Cardiac septum (tissue), 1 donor: Measurements from ENCODE around the gene RUNX1. TPM values are rescaled to one million over a fixed set of nuclear protein-coding genes. Genes with fewer than 3 reads are reported as not detected.

Experiments
- DNase-seq: peaks from one replicate; pipeline ENCODE4 v3.0.0-alpha.2; 2020; ENCODE audit warnings: low spot score
- intact Hi-C: fragments of 100-400 bp; cut with DNase I; formaldehyde crosslinking; loops from one replicate; pipeline ENCODE4 v1.14.0; 2022
- total RNA-seq: library from RNA; stranded (reverse); fragmentation: NEBNext Ultra II Directional; extraction: Animal tissue kit (Norgen Biotek cat#: 25700); gene quantifications from one replicate; pipeline ENCODE4 v1.2.1, GENCODE V29; 2021
- donor health status: DM: no; HTN: no; CAD: no.

The RUNX1 gene
- total RNA-seq, 1 donor from 2014 or later, result 21.6 TPM

DNA sequence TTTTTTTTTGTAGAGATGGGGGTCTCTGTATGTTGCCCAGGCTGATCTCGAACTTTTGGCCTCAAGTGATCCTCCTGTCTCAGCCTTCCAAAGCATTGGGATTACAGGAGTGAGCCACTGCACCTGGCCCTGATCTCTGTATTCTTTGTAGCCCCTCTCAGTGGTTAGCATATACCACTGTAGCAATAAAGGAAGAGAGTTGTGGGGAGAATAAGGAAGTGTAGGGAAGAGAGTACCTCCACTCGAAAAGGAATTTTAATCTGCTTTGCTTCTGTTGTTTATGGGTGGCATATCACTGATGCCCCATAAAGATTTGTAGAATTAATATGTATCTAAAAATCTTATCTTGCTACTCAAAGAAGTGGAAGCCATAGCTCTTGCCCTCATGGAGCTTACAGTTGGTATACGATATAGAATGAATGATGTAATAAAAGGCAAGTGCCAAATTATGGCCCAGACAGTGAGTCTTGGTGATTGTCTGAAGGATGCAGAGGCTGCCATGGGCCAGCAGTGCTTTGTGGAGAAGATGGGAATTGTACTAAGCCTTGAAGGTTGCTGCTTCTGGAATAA lies 284.3 kb downstream of the RUNX1 start:
- intact Hi-C loops, result no loop called here
- DNase-seq, result no peak

GRCh38 chr21:34762786-34763185 lies 286.3 kb downstream of the RUNX1 start:
- DNase-seq, result no peak
- intact Hi-C loops, result no loop called here

- intact Hi-C loops, result no loop called here
- no peak for DNase-seq
Measured at GRCh38 chr21:34761758-34762330, 287.3 kb downstream of the RUNX1 start.

- intact Hi-C loops, result no loop called here
- DNase-seq, result no peak
Measured at GRCh38 chr21:34754690-34755647, 294.1 kb downstream of the RUNX1 start.

DNA sequence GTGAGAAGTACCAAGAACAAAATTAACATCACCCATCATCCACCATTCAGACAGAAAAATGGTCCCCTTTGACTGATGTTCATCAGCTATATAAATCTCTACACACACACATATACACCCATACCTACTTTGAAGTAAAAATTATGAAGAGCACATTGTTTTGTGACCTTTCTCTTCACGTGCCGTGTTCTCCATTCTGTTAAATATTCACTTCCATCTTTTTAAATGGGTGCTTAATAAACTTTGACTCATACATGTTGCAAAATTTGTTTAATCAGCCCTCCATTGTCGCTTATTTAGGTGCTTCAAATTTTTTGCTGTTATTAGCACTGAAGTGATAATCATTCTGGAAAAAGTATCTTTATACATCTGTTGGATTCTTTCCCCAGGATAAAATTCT lies 300.2 kb downstream of the RUNX1 start:
- intact Hi-C loops, result loop anchor here (5.0 to 10.0 kb wide), 4 partner anchors 138 to 1188 kb away; no protein-coding TSS in a partner anchor
- no peak for DNase-seq

DNA sequence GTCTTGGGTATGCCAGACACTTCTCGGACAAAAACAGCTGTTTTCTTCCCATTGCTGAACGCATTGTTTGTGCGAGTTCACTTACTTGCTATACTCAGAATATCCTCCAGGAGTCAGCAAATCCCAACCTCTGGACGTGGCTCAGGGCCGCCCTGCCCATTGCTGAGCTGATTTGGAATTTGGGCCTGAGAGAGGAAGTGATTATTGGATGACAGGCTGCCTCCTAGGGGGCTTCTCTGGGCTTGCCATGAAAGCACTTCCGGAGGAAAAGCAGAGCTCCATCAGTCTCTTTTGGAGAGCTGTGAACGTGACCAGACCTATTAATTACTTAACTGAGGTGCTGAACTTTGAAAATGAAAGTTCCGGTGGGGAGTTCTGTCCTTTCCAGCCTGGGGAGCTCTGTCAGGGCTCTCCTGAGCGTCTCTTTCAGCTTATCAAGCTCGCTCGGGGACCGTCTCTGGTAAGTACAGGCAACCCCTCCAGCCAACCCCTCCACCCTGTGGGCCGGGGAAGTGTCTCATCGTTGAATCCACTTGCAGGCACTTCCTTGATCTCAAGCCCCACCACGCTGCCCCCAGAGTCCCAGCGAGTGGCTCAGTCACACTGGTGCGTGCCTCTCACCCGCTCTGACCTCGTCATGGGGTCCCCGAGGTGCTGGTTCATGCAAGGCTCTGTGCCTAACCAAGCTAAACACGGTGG lies 303.4 kb downstream of the RUNX1 start:
- intact Hi-C loops, result loop anchor here (5.0 to 10.0 kb wide), 4 partner anchors 142 to 1192 kb away; no protein-coding TSS in a partner anchor

DNA sequence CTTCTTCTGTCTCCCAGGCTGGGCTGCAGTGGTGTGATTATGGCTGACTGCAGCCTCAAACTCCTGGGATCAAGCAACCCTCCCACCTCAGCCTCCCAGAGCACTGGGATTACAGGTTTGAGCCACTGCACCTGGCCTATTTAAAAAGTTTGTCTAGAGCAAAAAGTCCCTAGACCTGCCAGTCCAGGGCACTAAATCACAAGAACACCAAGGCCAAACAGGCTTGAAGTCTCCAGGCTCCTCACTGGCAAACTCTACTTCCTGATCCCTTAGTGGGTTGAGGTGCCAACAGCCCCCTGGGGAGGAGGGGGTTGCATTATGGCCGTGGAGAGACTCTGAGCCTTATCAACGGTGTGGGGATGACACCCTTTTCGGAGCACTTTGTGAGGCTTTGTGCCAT lies 304.3 kb downstream of the RUNX1 start:
- no peak for DNase-seq
- intact Hi-C loops, result loop anchor here (5.0 to 10.0 kb wide), 4 partner anchors 142 to 1192 kb away; no protein-coding TSS in a partner anchor

More for the DNA sequence above, 303.4 kb downstream of the RUNX1 start:
- peak; percentile 83 for DNase-seq

DNA sequence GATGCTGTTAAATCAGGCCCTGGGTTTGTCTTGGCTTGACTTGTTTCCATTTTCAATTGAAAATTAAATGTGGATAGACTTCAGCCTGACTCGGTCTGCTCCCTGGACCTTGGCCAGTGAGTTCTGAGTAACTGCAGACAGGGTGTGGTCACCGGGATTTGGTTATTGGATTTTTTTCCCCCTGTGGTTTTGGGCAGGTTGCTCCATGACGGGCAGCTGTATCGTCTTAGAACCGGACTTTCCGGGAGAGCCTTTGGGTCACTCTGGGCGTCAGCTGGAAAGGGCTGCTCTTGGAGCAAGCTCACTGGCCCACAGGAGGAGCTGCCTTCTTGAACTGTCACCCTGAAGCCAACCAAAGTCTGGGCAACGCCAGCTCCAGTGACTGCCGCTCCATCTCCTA lies 305.3 kb downstream of the RUNX1 start:
- DNase-seq, result no peak
- intact Hi-C loops, result loop anchor here (10.0 kb wide), 1 partner anchor 661 kb away; no protein-coding TSS in a partner anchor

- intact Hi-C loops, result loop anchor here (10.0 kb wide), 1 partner anchor 662 kb away; no protein-coding TSS in a partner anchor
Measured at GRCh38 chr21:34743285-34743684, 305.8 kb downstream of the RUNX1 start.

DNA sequence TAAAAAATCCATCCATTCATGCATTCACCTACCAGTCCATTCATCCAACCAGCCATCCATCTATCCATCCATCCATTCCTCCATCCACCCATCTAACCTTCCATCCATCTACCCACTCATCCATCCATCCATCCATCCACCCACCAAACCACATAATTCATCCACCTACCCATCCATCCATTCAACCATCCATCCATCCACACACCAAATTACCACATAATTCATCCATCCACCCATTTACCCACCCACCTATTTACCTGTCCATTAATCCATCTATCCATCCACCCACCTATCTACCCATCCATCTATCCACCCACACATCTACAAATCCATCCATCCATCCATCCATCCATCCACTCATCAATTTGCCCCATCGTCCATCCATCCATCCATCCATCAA lies 308.9 kb downstream of the RUNX1 start:
- intact Hi-C loops, result loop anchor here (10.0 kb wide), 1 partner anchor 665 kb away; no protein-coding TSS in a partner anchor
- no peak for DNase-seq

More at GRCh38 chr21:34743285-34743684, 305.8 kb downstream of the RUNX1 start:
- DNase-seq, result no peak
